ENCODE data around the gene CGRRF1.

The CGRRF1 gene

GRCh38 chr14:54489731-54490444 lies 19.8 kb upstream of the CGRRF1 start:
- no peak for DNase-seq

GRCh38 chr14:54490445-54491175 lies 19.1 kb upstream of the CGRRF1 start:
- DNase-seq: no peak

- DNase-seq: no peak
Observed at GRCh38 chr14:54493293-54493692, 16.4 kb upstream of the CGRRF1 start.

GRCh38 chr14:54497224-54497623 lies 12.5 kb upstream of the CGRRF1 start:
- DNase-seq: no peak

GRCh38 chr14:54498095-54498531 lies 11.6 kb upstream of the CGRRF1 start:
- DNase-seq: no peak

GRCh38 chr14:54498579-54498978 lies 11.1 kb upstream of the CGRRF1 start:
- DNase-seq: no peak

GRCh38 chr14:54500744-54501143 lies 9.0 kb upstream of the CGRRF1 start:
- no peak for DNase-seq

GRCh38 chr14:54501480-54501879 lies 8.2 kb upstream of the CGRRF1 start:
- DNase-seq: no peak

GRCh38 chr14:54502602-54503001 lies 7.1 kb upstream of the CGRRF1 start:
- DNase-seq: no peak

GRCh38 chr14:54503486-54503885 lies 6.2 kb upstream of the CGRRF1 start:
- no peak for DNase-seq

GRCh38 chr14:54512393-54512792 lies 2.7 kb downstream of the CGRRF1 start:
- no peak for DNase-seq

GRCh38 chr14:54515670-54516069 lies 6.0 kb downstream of the CGRRF1 start:
- DNase-seq: no peak

- no peak for DNase-seq
Observed at GRCh38 chr14:54516709-54517108, 7.0 kb downstream of the CGRRF1 start.

- no peak for DNase-seq
Observed at GRCh38 chr14:54524410-54524809, 14.7 kb downstream of the CGRRF1 start.

GRCh38 chr14:54528973-54529372 lies 19.3 kb downstream of the CGRRF1 start:
- DNase-seq: no peak

- no peak for DNase-seq
Observed at GRCh38 chr14:54529811-54530210, 20.1 kb downstream of the CGRRF1 start.

GRCh38 chr14:54532111-54533012 lies 22.7 kb downstream of the CGRRF1 start:
- DNase-seq: no peak

- DNase-seq: no peak
Observed at GRCh38 chr14:54533100-54533499, 23.4 kb downstream of the CGRRF1 start.

- no peak for DNase-seq
Observed at GRCh38 chr14:54535126-54535525, 25.4 kb downstream of the CGRRF1 start.

- DNase-seq: no peak
Observed at GRCh38 chr14:54535646-54536045, 25.9 kb downstream of the CGRRF1 start.

- DNase-seq: no peak
Observed at GRCh38 chr14:54537651-54538050, 27.9 kb downstream of the CGRRF1 start.

- DNase-seq: no peak
Observed at GRCh38 chr14:54538055-54538454, 28.3 kb downstream of the CGRRF1 start.

- DNase-seq: no peak
Observed at GRCh38 chr14:54547583-54547982, 37.9 kb downstream of the CGRRF1 start.
